Mesendoderm (in vitro differentiated cells): Measurements from ENCODE around the gene USF2.
A peak's percentile ranks its signal among the peaks of the same experiment; 100 is the strongest.

ENCODE experiments used
- DNase-seq: peaks from one replicate; pipeline ENCODE4 v3.0.0; 2013
- H2AK5ac ChIP-seq: 2 replicates; pipeline ENCODE4 v1.6.1; 2013; ENCODE audit warnings: low read length, inconsistent platforms
- H2BK120ac ChIP-seq: 2 replicates; pipeline ENCODE4 v1.6.1; 2013; ENCODE audit warnings: low read depth, mild to moderate bottlenecking, low read length, moderate library complexity, mixed read lengths
- H2BK15ac ChIP-seq: replicated peaks from 2 replicates; pipeline ENCODE4 v1.6.1; 2013; ENCODE audit warnings: low read depth, mild to moderate bottlenecking, moderate library complexity
- H2BK5ac ChIP-seq: 2 replicates; pipeline ENCODE4 v1.6.1; 2013; ENCODE audit warnings: low read length, inconsistent platforms
- H3K18ac ChIP-seq: 2 replicates; pipeline ENCODE4 v1.6.1; 2013; ENCODE audit warnings: mild to moderate bottlenecking, low read length, mixed read lengths
- H3K23ac ChIP-seq: one replicate; pipeline ENCODE4 v1.6.1; 2013; ENCODE audit warnings: low read length
- H3K27ac ChIP-seq: 2 replicates; pipeline ENCODE4 v1.5.1; 2013; ENCODE audit warnings: low read depth, mild to moderate bottlenecking, inconsistent platforms, low read length, moderate library complexity
- H3K27me3 ChIP-seq: 2 replicates; pipeline ENCODE4 v1.6.1; 2013; ENCODE audit warnings: low read length, control low read depth, mild to moderate bottlenecking, inconsistent platforms; ENCODE audit not compliant: insufficient read depth, poor library complexity
- H3K36me3 ChIP-seq: 2 replicates; pipeline ENCODE4 v1.6.1; 2013; ENCODE audit warnings: low read length, inconsistent platforms; ENCODE audit not compliant: control insufficient read depth, insufficient read depth
- H3K4ac ChIP-seq: one replicate; pipeline ENCODE4 v1.6.1; 2013; ENCODE audit warnings: low read depth, mild to moderate bottlenecking, low read length, moderate library complexity
- H3K4me1 ChIP-seq: 2 replicates; pipeline ENCODE4 v1.6.1; 2013; ENCODE audit warnings: low read depth, low read length, inconsistent platforms; ENCODE audit not compliant: control insufficient read depth
- H3K4me2 ChIP-seq: 2 replicates; pipeline ENCODE4 v1.6.1; 2013; ENCODE audit warnings: low read length
- H3K4me3 ChIP-seq: 2 replicates; pipeline ENCODE4 v1.5.1; 2013; ENCODE audit warnings: mild to moderate bottlenecking, low read length
- H3K56ac ChIP-seq: one replicate; pipeline ENCODE4 v1.6.1; 2013; ENCODE audit warnings: low read length
- H3K79me1 ChIP-seq: 2 replicates; pipeline ENCODE4 v1.6.1; 2013; ENCODE audit warnings: low read length, inconsistent platforms
- H3K79me2 ChIP-seq: 2 replicates; pipeline ENCODE4 v1.6.1; 2013; ENCODE audit warnings: mild to moderate bottlenecking, low read length; ENCODE audit not compliant: control insufficient read depth, insufficient read depth
- H3K9ac ChIP-seq: 2 replicates; pipeline ENCODE4 v1.6.1; 2013; ENCODE audit warnings: low read length, inconsistent platforms
- H4K5ac ChIP-seq: one replicate; pipeline ENCODE4 v1.6.1; 2013; ENCODE audit warnings: low read length
- H4K8ac ChIP-seq: one replicate; pipeline ENCODE4 v1.6.1; 2013; ENCODE audit warnings: low read depth, mild to moderate bottlenecking, control low read depth, low read length, moderate library complexity
- WGBS: extraction: QIAGEN DNeasy Blood & Tissue Kit; methylation state at CpG from one replicate; pipeline ENCODE4 v1.1.7; 2013; ENCODE audit warnings: low lambda C conversion rate, missing lambda C conversion rate; ENCODE audit not compliant: insufficient coverage; ENCODE audit errors: extremely low coverage; 5-methylcytosine and 5-hydroxymethylcytosine counted together

Gene USF2

GRCh38 chr19:35228177-35228930, 40.4 kb upstream of the USF2 start, which contains the start of gene FAM187B:
TSS of gene FAM187B (minus strand) at chr19:35228739. CDS start at chr19:35228680, 59 bp downstream.
- H3K9ac ChIP-seq = no peak within 1 kb of the TSS
- no peak within 1 kb of the TSS for H3K27ac ChIP-seq
- H4K5ac ChIP-seq = no peak within 1 kb of the TSS
- no peak within 1 kb of the TSS for H3K4ac ChIP-seq
- H3K4me2 ChIP-seq = no peak within 1 kb of the TSS
- H3K18ac ChIP-seq = no peak within 1 kb of the TSS
- no peaks in the 10 kb centered on the region for H3K36me3 ChIP-seq
- H3K23ac ChIP-seq = no peak within 1 kb of the TSS
- no peaks in the 10 kb centered on the region for H3K79me1 ChIP-seq
- H2BK15ac ChIP-seq = no peak within 1 kb of the TSS
- H3K4me3 ChIP-seq = no peak within 1 kb of the TSS
- WGBS = no CpG with 5 or more reads among the region's 14 CpGs
- H2BK5ac ChIP-seq = no peak within 1 kb of the TSS
- H3K27me3 ChIP-seq = no peaks in the 10 kb centered on the region
- no peak within 1 kb of the TSS for H3K56ac ChIP-seq
- H2AK5ac ChIP-seq = no peak within 1 kb of the TSS
- H3K4me1 ChIP-seq = no peaks in the 10 kb centered on the region
- no peak within 1 kb of the TSS for H4K8ac ChIP-seq
- DNase-seq = no peak
- no peak within 1 kb of the TSS for H2BK120ac ChIP-seq
- no peaks in the 10 kb centered on the region for H3K79me2 ChIP-seq

GRCh38 chr19:35229601-35230000, 39.2 kb upstream of the USF2 start:
- H3K79me2 ChIP-seq = no peaks in the 10 kb centered on the region
- no peaks in the 10 kb centered on the region for H3K27me3 ChIP-seq
- H2BK5ac ChIP-seq = no peak overlapping the region
- H2BK15ac ChIP-seq = no peak overlapping the region
- no peak overlapping the region for H2BK120ac ChIP-seq
- no peak overlapping the region for H3K4ac ChIP-seq
- no peaks in the 10 kb centered on the region for H3K4me1 ChIP-seq
- H4K5ac ChIP-seq = no peak overlapping the region
- no peaks in the 10 kb centered on the region for H3K79me1 ChIP-seq
- H2AK5ac ChIP-seq = no peak overlapping the region
- H4K8ac ChIP-seq = no peak overlapping the region
- no peak overlapping the region for H3K4me2 ChIP-seq
- H3K9ac ChIP-seq = no peak overlapping the region
- H3K18ac ChIP-seq = no peak overlapping the region
- no CpG with 5 or more reads among the region's 8 CpGs for WGBS
- no peak for DNase-seq
- no peak overlapping the region for H3K27ac ChIP-seq
- H3K56ac ChIP-seq = no peak overlapping the region
- H3K36me3 ChIP-seq = no peaks in the 10 kb centered on the region
- no peak overlapping the region for H3K4me3 ChIP-seq
- H3K23ac ChIP-seq = no peak overlapping the region

- H3K23ac ChIP-seq = no peak overlapping the region
- WGBS = no CpG with 5 or more reads among the region's 14 CpGs
- no peak overlapping the region for H2AK5ac ChIP-seq
- H3K4ac ChIP-seq = no peak overlapping the region
- H2BK120ac ChIP-seq = no peak overlapping the region
- no peaks in the 10 kb centered on the region for H3K79me1 ChIP-seq
- H3K4me2 ChIP-seq = no peak overlapping the region
- no peak overlapping the region for H3K9ac ChIP-seq
- no peak overlapping the region for H3K27ac ChIP-seq
- H4K5ac ChIP-seq = no peak overlapping the region
- no peaks in the 10 kb centered on the region for H3K36me3 ChIP-seq
- no peak overlapping the region for H3K4me3 ChIP-seq
- H3K27me3 ChIP-seq = no peaks in the 10 kb centered on the region
- no peak overlapping the region for H4K8ac ChIP-seq
- H3K56ac ChIP-seq = no peak overlapping the region
- no peak for DNase-seq
- no peak overlapping the region for H2BK15ac ChIP-seq
- no peaks in the 10 kb centered on the region for H3K79me2 ChIP-seq
- H2BK5ac ChIP-seq = no peak overlapping the region
- H3K4me1 ChIP-seq = no peaks in the 10 kb centered on the region
- no peak overlapping the region for H3K18ac ChIP-seq
Measured at GRCh38 chr19:35231956-35232645, 36.7 kb upstream of the USF2 start.

GRCh38 chr19:35232912-35233311, 35.9 kb upstream of the USF2 start:
- Histone ChIP-seq H3K9ac (no peak overlapping the region), H3K4ac (no peak overlapping the region), H2AK5ac (no peak overlapping the region), H3K18ac (no peak overlapping the region), H3K36me3 (no peaks in the 10 kb centered on the region), H4K8ac (no peak overlapping the region), H3K23ac (no peak overlapping the region), H3K79me1 (no peaks in the 10 kb centered on the region), H3K4me2 (no peak overlapping the region), H2BK5ac (no peak overlapping the region), H3K4me3 (no peak overlapping the region), H2BK15ac (no peak overlapping the region), H2BK120ac (no peak overlapping the region), H3K27me3 (no peaks in the 10 kb centered on the region), H3K27ac (no peak overlapping the region), H3K4me1 (no peaks in the 10 kb centered on the region), H4K5ac (no peak overlapping the region), H3K79me2 (no peaks in the 10 kb centered on the region), H3K56ac (no peak overlapping the region)
- WGBS = no CpG with 5 or more reads among the region's 5 CpGs
- DNase-seq = no peak

- H3K4me3 ChIP-seq = no peak overlapping the region
- no peak overlapping the region for H3K56ac ChIP-seq
- no peak overlapping the region for H3K4me2 ChIP-seq
- H3K36me3 ChIP-seq = no peaks in the 10 kb centered on the region
- no peak overlapping the region for H2BK120ac ChIP-seq
- no peak overlapping the region for H3K23ac ChIP-seq
- H2BK15ac ChIP-seq = no peak overlapping the region
- no peak overlapping the region for H4K5ac ChIP-seq
- no peak overlapping the region for H3K9ac ChIP-seq
- no peak overlapping the region for H3K18ac ChIP-seq
- DNase-seq = peak; percentile 67
- no peaks in the 10 kb centered on the region for H3K27me3 ChIP-seq
- no peak overlapping the region for H2BK5ac ChIP-seq
- H3K79me1 ChIP-seq = no peaks in the 10 kb centered on the region
- H3K79me2 ChIP-seq = no peaks in the 10 kb centered on the region
- no CpG with 5 or more reads among the region's 6 CpGs for whole genome bisulfite sequencing
- no peak overlapping the region for H2AK5ac ChIP-seq
- no peak overlapping the region for H4K8ac ChIP-seq
- H3K4ac ChIP-seq = no peak overlapping the region
- H3K27ac ChIP-seq = no peak overlapping the region
- H3K4me1 ChIP-seq = no peaks in the 10 kb centered on the region
Measured at GRCh38 chr19:35236638-35237400, 31.9 kb upstream of the USF2 start.
